Left colon (tissue), 2 donors: ENCODE measurements around the gene SLC39A11. TPM values are rescaled to one million over a fixed set of nuclear protein-coding genes. Genes with fewer than 3 reads are reported as not detected.
"Not testable (repeated sequence)": the region's sequence is repeated elsewhere in the genome, so short reads cannot be mapped to it uniquely, and the experiment has no call there.

Source experiments
- ATAC-seq: fragments of 200-7000 bp; cut with Tn5 transposase; one replicate; pipeline ENCODE4 v1.9.1; 2020; ENCODE audit warnings: mild to moderate bottlenecking, moderate library complexity
- DNase-seq, 2 donors: peaks; one replicate each; pipeline ENCODE4 v3.0.0-alpha.2; 2020
- intact Hi-C, 2 donors: fragments of 100-400 bp; cut with DNase I in 1 of 2; cut with micrococcal nuclease in 1 of 2; formaldehyde crosslinking; loops; one replicate each; pipeline versions ENCODE4 v1.11.2 to v1.14.0; 2022; cut with DNase I, micrococcal nuclease
- total RNA-seq, 2 donors: library from RNA; stranded (reverse); fragmentation: NEBNext Ultra II Directional; extraction: Animal tissue kit (Norgen Biotek cat#: 25700); gene quantifications; one replicate each; pipeline ENCODE4 v1.2.1, GENCODE V29; 2021
- donor health status: DM: no; HTN: no; CAD: no.
- donor health status: DM: yes; HTN: yes; CAD: no.

The SLC39A11 gene
- total RNA-seq, 2 donors from 2014 or later, result 67.4 to 89.8 TPM

DNA sequence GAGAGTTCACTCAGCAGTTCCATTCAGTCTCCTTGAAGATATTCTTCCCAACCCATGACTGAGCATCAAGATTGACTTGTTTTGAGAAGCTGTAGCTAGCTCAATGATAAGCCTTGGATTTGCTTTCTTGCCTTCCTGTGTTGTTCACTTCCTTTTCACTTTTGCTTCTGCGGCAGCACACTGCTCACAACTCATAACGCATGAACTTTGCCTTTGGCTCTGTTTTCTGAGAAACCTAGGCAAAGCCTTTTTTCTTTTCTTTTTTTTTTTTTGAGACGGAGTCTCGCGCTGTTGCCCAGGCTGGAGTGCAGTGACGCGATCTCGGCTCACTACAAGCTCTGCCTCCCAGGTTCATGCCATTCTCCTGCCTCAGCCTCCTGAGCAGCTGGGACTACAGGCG is 383.8 kb downstream of the SLC39A11 start:
- DNase-seq, ATAC-seq, intact Hi-C loops: not testable (repeated sequence)

DNA sequence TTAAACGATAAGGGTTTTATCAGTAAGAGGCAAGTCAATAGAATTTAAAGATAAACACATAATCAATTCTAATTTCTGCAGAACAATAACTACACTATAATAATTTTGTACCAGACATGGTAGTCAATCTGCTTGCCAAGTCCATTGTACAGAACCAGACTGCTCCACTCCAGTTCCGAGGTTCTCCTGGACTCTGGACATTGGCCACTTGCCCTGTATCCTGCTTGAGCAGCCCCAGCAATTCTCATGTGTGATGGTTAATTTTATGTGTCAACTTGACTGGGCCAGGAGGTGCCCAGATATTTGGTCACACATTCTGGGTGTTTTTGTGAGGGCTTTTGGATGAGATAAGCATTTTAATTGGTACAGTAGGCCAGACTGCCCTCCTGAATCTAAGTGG is 384.6 kb downstream of the SLC39A11 start:
- no peak for DNase-seq
- intact Hi-C loops, result no loop called here
- ATAC-seq, result no peak

DNA sequence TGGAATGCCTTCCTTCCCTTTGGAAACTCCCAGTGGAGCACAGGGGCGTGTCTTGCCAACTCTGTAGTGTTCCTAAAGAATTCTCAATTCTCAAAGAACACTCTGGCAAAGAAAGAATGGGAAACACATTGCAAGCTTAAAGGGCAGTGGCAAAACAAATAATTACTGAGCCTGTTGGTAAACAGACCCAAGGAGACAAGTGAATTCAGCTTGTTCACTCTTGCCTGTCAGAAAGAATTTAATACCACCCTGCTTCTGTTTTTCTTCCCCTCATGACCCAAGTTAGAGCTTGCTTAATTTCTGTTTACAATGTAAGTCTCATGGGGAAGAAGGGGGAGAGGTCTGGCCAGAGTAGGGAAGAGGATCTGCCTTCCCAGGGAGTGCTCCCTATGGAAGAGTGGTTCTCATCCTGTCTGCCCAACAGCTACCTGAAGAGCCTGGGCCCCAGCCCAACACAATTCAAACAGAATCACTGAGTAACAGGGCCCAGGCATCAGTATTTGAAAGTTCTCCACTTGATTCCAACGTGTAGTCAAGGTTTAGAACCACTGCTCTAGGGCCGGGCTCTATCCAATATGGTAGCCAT is 386.0 kb downstream of the SLC39A11 start:
- DNase-seq (no peak), ATAC-seq (no peak)
- intact Hi-C loops, result no loop called here

DNA sequence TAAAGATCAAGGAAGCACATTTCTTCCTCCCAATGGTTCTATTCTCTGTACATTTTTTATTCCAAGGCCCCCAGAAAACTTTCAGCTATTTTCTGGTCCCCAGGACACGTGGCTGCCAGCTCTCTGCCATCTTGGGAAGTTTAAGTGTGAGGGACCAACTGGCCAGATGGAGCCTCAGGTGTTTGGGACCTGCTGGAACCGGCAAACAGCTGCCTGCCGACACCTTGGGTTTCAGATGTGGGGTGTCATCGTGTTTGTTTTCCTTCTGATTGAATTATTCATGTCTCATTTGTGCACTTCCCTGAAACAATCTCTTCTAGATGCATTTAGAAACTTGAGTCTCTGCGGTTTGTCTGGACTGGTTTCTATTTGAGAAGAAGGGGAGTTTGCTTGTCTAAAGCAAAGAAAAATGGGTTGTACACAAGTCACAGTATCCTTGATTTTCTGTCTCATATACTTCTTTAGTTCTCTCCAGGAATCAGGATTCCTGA is 386.5 kb downstream of the SLC39A11 start:
- ATAC-seq, result no peak
- intact Hi-C loops, result no loop called here
- DNase-seq, result no peak

DNA sequence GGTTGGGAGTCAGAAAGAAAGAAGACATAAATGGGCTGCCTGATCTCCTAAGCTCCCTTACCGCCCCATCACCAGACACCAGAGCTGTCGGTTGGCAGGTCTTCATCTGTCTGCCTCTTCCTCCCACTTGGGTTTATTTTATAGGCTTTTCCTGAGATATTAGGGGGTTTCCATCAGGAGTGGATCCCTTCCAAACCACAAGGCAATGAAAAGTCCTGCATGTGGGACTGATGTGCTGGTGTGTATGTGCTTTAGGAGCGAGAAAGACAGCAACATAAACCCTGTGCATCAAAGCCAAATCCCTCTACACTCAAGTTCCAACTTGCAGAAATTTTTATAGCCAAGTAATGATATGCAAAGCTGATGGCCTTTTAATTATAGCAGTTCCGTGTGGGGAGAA is 389.5 kb downstream of the SLC39A11 start:
- ATAC-seq (no peak), DNase-seq (no peak)
- intact Hi-C loops, result no loop called here

DNA sequence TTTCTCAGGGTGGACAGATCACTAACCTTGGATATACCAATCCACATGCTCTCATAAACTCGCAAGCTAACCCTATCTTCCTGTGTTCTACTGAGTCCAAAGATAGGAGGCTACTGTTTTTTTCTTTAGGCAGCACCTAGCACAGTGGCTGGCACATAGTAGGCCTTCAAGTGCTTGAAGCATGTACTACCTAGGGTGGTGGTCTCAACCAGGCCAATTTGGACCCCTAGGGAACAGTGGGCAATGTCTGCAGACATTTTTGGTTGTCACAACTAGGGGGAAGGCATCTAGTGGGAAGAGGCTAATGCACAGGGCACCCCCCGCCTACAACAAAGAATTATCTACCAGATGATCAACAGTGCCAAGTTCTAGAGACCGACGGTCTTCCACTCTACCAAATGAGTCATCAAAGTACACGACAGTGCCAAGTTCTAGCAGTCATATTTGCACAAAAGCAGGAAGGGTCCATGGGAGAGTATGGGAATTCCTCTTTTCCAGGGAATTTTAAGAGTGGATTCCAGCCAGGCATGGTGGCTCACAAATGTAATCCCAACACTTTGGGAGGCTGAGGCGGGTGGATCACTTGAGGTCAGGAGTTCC is 390.3 kb downstream of the SLC39A11 start:
- DNase-seq (no peak), ATAC-seq (no peak)
- intact Hi-C loops, result no loop called here

DNA sequence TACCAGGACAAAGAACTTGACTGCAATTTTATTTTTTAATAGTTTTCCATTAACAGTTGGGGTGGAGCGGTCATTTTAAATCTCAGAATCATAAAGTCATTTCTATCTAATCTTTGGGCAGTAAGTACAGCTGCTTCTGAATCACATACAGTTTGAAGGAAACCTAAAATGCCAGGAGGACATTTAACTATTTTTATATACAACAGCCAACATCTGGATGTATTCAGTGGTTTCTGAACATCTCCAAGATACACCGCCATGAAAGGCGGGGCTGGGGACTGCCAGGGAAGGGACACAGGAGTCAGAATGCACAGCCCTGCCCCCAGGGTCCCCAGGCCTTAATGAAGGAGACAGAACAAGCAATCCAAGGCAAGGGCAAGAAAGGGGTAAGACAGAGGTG is 392.3 kb downstream of the SLC39A11 start:
- DNase-seq, result no peak
- intact Hi-C loops, result no loop called here
- no peak for ATAC-seq

DNA sequence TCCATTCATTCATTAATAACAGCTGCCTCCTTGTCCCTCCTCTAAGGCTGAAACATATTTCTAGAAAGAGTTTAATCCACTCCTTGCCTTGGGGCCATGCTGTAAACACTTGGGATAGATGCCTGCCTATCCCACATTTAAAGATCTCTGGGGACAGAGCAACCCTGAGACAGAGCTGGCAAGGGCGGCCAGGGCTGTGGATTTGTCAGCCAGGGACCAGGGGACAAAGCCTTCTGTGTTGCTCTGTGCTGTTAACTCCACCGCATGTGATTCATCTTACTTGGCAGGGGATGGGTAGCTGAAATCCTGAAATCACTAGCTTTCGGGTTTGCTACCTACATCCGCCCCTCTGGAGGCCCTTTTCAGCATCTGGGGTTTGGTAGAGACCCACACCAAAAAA is 392.9 kb downstream of the SLC39A11 start:
- no peak for DNase-seq
- intact Hi-C loops, result no loop called here
- ATAC-seq, result no peak

DNA sequence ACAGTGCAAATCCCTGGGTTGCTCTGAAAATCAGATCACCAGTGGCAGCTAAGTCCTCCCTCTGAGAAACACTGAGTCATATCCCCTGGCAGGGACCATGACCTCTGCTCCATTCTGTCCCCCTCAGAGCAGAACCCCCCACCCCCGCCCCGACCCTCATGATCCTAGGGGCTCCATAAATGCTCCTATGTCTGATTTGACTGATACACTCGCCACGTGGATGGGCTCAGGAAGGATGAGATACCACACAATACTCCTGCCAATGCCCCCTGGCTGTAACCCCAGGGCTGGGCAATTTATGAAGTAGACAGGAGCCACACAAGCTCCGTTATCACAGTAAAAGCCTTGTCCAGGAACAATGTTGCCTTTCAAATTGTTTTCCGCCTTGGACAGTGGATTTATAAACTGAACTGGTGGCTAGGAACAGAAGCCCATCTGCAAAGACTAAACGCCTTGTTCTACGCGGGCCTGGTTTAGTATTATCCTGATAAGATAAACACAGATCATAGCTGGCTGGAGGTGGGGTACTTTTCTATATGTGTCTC is 394.8 kb downstream of the SLC39A11 start:
- ATAC-seq (peak; percentile 59), DNase-seq (no peak)
- intact Hi-C loops, result no loop called here

DNA sequence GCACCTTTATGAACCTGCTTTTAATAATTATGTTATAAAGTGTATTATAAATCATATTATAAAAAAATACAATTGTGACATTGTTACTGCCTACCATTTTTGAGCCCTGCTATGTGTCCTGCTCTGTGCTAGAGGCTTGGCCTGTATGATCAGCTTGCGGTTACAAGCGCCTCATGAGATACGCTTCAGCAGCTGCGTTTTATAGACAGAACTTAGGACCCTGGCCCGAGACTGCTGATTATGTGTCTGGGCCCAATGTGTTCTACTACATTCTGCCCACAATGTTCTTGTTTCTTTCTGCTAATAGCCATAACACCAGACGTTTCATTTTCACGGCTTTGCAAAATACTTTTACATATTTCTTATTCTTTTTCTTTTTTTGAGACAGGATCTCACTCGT is 395.8 kb downstream of the SLC39A11 start:
- DNase-seq, result no peak
- no peak for ATAC-seq
- intact Hi-C loops, result no loop called here

DNA sequence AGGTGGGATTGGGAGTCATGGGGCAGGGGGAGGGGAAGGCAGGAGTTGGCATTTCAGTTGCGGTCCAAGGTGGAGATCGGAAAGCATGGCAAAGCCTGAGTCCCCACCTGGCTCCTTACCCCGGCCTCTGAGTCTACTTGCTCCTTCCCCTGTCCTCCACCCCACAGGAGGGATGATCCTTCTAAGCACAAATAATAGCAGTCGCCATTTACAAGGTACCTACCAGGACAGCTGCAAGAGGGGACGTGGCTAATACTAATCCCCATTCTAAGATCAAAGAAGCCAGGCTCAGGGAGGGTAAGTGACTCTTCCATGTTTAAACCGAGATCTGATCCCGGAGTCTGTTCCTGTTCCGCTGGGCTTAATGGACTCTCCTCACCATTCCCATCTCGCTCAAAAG is 396.3 kb downstream of the SLC39A11 start:
- DNase-seq (no peak), ATAC-seq (no peak)
- intact Hi-C loops, result no loop called here

DNA sequence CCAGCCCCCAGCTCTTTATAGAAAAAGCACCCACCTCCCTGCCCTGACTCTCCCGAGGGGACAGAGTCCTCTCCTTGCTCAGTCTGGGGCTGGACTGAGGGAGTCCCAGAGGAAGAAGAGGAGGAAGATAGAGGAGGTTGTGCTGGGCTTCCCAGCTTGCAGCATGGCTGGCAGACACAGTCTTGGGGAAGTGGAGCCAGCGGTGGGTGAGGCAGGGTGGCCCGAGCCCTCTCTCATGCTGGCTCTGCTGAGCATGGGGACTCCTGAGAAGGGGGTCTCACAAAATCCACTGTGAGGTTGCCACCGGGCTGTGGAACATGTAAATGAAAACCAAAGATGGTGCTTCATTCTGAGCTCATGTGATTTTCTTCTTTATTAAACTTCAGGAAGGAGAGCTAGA is 398.5 kb downstream of the SLC39A11 start:
- DNase-seq (no peak), ATAC-seq (no peak)
- intact Hi-C loops, result no loop called here

DNA sequence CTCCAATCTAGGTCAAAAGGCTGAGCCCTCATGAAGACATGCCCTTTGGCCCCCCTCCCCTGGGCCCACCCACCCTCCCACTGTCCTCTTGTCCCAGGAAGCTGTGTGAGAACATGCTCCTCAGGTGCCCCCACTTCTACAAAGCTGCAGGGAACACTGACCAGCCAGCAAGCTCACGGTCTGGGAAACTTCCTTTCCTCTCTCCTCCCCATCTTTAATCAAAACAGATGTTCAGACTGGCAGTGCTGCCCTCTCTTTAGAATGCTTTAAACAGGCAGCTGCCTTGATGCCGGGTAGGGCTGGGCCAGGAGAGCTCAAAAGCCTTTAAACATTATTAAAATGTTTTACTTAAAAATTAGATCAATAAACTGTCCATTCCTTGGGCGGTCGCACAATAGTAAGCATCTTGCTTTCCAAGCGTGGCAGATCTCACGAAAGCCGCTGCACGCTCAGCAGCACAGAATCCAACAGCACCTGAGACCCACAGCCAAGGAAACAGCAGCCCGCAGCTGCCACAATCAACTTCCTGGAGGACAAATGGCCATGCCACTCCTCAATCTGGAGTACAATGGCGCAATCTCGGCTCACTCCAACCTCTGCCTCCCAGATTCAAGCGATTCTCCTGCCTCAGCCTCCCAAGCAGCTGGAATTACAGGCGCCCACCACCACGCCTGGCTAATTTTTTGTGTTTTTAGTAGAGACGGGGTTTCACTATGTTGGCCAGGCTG is 399.2 kb downstream of the SLC39A11 start:
- ATAC-seq (peak; percentile 42), DNase-seq (no peak)
- intact Hi-C loops, result no loop called here

DNA sequence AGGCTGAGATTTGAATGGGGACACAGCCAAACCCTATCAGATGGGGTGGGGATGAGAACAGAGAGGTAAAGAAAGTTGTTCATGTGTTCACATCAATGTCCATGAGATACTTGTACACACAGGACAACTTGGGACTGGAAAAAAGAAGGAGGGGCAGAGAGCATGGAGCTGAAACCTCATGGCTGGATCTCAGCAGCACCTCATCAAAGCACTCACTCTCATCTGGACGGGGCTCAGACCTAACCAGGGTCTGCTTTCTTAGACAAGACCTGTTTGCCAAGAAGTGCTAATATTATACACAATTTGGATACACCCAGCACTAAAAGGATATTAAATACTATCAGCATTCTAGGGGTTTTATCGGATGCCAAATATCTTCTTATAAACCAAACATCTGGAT is 399.8 kb downstream of the SLC39A11 start:
- no peak for ATAC-seq
- intact Hi-C loops, result no loop called here

DNA sequence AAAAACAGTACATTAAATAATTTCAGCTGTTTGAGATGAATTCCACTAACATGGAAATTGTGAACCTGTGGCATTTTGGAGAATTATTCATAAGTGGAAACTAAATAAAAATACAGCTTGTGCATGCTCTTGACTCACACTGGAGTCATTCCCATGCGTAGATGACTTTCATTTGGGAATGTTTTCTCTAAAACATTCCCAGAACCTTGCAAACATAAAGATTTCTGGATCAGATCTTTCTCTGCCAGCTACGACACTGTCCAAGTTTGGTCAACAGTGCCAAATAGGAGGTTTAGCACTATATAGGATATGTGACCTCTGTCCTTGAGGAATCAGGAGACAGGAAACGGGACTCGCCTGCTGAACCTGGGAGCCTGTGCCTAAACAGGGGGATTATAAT is 400.9 kb downstream of the SLC39A11 start:
- intact Hi-C loops, result no loop called here
- ATAC-seq (no peak), DNase-seq (no peak)

More for the DNA sequence above, 399.8 kb downstream of the SLC39A11 start:
- DNase-seq, result no peak

DNA sequence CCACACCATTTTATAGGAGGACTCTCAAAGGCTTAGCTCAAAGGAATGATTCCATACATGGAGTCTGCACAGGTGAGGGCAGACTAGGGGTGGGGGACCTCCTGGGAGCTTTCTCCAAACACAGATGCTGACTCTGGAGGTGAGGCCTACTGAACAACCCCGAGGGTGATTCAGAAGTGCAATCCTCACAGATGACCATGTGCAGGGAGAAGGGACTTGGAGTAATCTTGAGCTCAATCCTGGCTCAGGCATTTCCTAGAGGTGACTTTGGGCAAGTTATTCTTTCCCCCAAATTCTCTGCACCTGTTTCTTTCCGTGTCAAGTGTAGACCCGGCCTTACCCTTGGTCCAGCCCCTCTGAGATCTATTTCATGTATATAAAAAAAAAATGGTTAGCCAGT is 401.5 kb downstream of the SLC39A11 start:
- DNase-seq, result no peak
- ATAC-seq, result no peak
- intact Hi-C loops, result no loop called here

DNA sequence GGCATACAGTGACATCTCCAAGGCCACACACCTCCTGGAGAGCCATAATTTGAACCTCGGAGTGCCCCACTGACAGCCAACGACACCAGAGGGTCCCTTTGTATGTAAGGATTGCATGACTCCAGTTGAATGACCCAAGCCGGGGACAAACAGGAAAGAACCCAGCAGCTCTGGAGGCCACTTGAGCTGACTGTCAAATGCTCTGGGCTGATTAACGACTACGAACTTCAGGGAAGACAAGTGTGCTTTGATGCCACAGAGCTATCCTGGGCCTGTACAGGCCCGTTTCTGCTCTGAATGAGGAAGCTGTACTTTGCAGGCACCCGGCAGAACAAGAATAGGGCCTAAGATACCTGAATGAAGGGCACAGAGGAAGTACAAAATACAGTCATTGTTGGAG is 404.6 kb downstream of the SLC39A11 start:
- ATAC-seq (no peak), DNase-seq (no peak)
- intact Hi-C loops, result no loop called here

DNA sequence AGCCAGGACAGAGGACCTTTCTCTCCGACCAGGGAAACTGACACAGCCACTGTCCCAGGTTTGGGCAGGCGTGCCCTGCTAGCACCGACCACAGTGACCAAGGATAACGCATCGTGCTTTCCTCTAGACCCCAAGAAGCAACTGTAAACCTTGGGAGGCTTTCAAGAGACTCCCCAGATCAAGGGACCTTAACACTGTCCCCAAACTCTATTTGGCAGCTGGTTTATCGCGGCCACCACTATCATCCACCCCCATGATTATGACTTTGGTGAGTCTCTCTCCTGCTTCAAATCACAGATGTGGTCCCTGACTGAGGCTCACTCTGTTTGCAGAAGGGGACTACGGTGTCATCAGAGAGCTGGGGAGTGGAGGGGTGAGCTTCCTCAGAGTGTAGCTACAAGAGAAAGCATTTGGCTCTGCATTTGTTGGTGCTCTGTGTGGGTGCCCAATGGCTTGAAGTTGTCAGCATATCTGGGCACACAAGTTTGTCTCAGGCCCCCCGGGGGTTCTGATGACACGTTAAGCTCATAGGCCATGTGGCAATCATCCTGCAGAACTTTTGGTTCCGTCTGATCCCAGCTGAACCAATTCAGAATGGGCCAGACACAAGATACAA is 408.0 kb downstream of the SLC39A11 start:
- intact Hi-C loops, result no loop called here
- DNase-seq, result no peak
- no peak for ATAC-seq

DNA sequence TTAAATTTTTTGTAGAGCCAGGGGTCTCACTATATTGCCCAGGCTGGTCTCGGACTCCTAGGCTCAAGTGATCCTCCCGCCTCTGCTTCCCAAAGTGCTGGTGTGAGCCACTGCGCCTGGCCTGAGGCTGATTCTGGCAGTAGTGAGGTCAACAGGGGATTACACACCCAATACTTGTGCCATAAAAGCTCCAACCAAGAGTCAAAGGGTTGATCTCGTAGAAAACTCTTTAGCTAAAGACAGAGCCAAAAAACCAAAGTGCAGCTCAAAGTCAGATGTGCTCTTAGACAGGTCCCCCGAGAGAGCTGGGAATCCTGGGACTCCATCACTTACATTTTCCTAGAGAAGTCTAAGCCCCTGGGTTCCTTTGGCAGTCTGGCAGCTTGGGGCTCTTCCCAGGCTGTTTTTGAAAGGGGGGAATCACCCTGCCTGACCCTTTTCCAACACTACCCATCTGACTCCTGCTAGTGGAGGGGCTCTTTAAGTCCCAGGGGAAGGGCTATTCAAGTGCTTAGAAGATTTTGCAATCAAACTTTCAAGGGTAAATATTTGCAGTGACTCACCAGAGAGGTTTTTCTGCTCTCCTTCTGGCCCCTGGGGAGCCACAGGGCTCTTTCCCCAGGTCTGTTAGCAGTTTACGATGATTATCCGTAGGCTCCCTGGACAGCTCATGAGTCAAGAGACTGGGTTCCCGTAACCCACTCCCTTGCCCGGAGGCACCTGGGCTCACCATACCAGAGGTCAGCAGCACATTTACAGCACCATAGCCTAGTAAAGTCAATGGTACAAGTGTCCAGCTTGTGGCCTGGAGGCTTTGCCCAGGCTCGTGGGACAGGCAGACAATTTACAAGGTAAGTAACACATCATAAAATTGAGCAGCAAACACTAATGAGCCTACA is 408.7 kb downstream of the SLC39A11 start:
- intact Hi-C loops, result no loop called here
- ATAC-seq (peak; percentile 86), DNase-seq (peak; percentile 9 to 51)
